Cortex of kidney (tissue), 1 donor: ENCODE measurements around the gene ENPP4.
"Not testable (repeated sequence)": the region's sequence is repeated elsewhere in the genome, so short reads cannot be mapped to it uniquely, and the experiment has no call there.

Experiments used
- DNase-seq: peaks from one replicate; lab custom pipeline; 2025; lab: John Stamatoyannopoulos, UW

The ENPP4 gene

DNA sequence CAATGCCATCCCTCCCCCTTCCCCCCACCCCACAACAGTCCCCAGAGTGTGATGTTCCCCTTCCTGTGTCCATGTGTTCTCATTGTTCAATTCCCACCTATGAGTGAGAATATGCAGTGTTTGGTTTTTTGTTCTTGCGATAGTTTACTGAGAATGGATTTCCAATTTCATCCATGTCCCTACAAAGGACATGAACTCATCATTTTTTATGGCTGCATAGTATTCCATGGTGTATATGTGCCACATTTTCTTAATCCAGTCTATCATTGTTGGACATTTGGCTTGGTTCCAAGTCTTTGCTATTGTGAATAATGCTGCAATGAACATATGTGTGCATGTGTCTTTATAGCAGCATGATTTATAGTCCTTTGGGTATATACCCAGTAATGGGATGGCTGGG is 1.5 kb downstream of the ENPP4 start:
- not testable (repeated sequence) for DNase-seq

DNA sequence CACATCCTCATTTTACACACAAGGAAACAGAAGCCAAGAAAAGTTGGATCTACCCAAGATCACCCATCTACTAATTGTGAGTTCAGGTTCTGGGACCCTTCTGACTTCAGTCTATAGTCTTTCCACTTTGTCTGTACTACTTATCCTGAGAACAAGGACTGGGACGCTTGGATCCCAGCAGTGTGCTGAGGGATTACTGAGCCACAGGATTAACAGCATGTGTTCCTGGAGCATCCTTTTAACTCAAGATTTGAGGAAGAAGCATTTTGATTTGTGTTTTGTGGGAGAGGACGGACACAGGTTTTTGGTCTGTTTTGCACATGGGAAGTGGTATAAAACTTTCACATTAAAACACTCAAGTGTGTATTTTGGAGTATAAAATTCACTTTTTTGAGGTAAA is 4.4 kb downstream of the ENPP4 start:
- DNase-seq: no peak

DNA sequence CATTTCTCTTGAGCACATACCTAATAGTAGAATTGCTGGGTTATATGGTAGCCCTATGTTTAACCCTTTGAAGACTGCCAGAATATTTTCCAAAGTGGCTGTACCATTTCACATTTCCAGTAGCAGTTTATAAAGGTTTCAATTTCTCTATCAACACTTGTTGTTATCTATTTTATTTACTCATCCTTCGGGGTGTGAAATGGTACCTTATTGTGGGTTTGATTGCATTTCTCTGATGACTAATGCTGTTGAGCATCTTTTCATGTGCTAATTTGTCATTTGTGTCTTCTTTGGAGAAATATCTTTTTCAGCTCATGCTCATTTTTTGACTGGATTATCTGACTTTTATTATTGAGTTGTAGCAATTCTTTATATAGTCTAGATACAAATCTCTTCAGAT is 5.4 kb downstream of the ENPP4 start:
- DNase-seq: no peak

DNA sequence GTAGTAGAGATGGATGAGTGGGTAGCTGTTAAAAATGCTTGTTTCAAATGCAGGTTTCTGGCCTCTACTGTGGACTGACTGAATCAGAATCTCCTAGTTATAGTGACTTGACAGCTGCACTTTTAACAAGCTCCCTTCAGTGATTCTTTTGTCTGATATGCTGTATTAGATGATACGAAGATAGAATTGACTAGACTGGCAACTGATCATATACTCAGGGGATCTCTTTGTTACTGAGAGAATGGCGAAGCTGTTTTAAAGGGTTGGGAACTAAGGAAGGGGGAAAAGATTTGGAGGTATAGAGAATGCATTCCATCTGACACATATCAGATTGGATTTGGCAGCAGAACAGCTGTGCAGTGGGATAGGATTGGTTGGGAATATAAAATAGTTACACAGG is 7.0 kb downstream of the ENPP4 start:
- DNase-seq: no peak

DNA sequence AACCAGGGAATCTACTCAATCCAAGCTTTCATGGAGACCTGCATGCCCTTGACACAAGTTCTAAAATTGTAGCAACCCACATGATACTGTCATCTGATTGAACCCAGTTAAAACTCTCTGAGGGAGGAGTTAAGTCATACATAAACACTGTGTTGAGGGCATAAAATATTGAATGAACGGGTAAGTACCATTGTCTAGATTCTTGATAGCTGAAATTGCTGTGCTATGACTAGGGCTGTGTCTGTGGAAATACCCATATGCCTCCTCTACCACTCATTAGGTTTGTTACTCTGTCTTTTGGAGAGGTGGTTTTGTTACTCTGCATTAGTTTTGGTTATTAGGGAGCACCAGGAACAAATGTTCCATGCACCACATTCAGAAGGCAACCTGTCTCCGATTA is 7.6 kb downstream of the ENPP4 start:
- DNase-seq: no peak

DNA sequence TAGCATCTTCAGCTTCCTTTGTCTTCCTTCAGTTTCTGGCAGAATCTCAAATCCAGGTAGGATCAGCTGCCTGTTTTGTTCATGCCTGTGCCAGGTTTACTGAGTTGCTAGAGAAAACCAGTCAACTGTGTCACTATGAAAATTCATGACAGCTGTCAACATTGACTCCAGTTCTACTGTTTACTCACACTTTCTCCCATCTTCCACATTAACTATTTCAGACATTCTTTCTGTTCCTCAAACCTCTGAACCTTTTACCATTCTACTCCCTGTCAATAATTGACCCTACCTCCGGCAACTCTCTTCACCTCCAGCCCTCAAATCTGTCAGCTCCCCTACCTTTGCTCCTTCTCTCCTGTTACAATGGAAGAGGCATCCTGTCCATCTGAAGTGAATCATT is 8.5 kb downstream of the ENPP4 start:
- DNase-seq: no peak

DNA sequence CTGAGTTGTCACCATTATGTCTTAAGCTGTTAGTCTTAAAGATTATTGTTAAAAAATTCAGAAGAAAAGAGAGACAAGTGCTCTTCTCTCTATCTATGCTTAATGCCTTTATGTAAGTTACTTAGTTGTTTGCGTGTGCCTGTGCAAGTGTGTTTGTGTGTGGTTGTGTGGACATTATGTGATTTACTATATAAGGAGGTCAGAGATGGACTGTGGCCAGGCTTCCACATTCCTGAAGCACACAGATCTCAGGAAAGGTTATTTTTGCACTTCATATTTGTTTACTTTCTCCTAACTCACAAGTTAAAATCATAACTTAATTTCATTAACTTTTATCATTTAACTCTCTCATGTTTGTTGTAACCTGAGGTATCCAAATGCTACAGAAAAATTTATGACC is 14.5 kb downstream of the ENPP4 start:
- DNase-seq: no peak

DNA sequence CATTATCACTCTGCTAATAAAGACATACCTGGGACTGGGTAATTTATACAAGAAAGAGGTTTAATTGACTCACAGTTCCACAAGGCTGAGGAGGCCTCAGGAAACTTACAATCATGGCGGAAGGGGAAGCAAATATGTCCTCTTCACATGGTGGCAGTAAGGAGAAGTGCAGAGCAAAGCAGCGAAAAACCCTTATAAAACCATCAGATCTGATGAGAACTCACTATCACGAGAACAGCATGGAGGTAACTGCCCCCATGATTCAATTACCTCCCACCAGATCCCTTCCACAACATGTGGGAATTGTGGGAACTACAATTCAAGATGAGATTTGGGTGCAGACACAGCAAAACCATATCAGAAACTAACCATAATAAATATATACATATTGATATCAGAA is 19.3 kb downstream of the ENPP4 start:
- DNase-seq: not testable (repeated sequence)

DNA sequence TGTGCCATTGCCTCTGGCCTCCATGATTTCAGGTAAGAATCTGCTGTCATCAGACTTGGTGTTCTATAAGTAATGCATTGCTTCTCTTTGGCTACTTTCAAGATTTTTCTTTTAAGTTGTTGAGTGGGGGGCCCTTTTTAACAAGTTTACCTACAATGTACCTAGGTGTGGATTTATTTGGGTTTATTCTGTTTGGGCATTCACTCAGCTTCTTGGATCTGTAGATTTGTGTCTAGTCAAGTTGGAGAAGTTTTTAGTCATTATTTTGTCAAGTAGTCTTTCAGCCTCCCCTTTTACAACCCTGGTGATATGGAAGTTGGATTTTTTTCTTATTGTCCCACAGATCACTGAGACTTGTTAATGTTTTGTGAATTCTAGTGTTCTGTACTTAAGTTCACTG is 26.9 kb downstream of the ENPP4 start:
- DNase-seq: no peak

DNA sequence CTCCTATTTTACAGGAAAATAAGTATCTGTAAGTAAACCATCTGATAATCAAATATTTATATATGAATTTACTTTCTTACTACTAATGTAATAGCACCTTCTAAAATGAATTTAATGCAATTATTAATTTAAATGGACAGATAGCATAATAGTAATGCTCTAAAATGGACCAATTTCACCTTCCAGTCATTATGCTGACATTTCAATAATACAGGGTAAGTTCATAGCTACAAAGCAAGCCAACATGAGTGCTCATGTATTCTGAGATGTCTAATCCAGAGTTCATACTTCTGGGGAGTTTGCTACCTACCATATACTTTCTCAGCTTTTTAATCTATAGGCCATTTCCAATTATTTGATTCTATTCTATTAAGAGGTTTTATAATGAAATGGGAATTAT is 29.4 kb downstream of the ENPP4 start:
- no peak for DNase-seq

DNA sequence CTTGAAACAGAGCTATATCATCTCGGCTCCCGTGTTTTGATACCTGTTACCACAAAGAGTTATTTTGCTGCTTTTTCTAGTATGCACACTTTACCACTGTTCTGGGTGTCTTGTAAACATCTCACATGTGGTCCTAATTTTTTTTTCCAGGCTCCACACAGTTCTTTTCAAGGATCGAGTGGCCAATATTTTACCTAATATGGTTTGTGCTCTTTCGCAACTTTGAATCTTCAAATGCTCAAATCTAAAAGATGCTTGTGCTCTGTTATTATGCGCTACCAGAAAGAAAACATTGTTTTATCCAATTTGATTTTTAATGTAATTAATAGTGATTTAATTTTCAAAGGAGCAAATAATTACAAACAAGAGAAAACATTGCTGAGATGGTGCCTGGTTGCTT is 30.3 kb downstream of the ENPP4 start:
- no peak for DNase-seq

DNA sequence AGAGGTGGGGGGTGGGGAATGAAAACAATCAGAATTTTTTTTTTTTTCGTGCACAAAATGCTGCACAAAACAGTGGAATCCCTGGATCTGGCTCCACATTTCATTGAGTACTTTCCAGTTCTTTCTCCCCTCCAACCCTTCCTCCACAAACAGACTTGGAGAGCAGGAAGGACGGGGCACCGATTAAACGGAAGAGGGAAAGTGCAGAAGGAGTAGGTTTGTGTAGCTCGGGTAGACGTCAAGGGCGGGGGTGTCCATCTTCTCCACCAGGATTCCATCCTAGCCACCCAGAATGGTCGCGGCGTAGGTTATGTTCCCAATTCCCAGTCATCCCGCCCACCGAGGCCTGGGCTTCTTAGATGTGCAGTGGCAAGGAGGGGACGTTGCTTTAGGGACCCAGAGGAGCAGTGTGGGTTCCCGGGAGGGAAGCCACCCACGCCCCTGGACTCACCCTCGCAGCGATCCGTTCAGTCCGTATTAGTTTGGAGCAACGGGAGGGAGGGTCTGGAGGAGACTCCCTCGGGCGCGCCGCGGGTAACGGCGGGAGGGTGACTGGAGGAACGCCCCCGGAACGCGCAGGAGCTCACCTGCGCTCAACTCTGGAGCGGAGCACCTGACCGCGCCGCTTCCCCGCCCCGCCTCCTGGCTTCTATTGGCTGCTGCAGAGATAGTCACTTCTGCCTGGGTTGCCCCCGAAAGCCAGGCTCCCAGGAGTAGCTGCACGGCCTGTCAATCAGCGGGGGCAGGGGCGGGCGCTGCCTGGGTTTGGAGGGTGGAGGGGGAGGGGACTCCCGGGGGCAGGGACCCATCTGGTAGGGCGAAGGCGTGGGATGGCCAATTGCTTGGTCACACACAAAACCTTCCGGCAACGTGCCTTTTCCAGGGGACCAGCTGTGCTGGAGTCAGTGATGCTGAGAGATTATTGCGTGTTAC is 40.8 kb downstream of the ENPP4 start, which contains the start of gene ENPP5:
TSS of gene ENPP5 (minus strand) at position 624 of the 933 bp plus-strand sequence. CDS start 2,718 bp downstream, outside the sequence.
- peak; percentile 32 for DNase-seq

DNA sequence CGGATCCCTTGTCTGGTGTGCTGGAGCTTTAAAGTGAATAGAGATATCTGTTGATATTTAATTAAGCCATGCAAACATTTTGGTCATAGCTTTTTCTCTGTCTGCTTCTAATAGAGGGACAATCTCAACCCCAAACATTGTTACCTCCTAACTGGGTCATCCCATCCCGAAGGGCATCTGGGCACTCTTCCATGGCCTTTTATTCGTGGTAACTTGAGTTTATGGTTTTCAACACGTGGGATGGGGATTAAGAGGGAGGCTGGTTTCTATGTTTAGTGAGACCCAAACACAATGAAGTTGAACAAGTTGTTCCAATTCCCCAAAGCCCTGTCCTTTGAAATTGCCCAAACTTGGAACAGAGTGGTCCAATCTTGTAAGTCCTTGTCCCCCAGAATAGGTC is 42.4 kb downstream of the ENPP4 start:
- no peak for DNase-seq

DNA sequence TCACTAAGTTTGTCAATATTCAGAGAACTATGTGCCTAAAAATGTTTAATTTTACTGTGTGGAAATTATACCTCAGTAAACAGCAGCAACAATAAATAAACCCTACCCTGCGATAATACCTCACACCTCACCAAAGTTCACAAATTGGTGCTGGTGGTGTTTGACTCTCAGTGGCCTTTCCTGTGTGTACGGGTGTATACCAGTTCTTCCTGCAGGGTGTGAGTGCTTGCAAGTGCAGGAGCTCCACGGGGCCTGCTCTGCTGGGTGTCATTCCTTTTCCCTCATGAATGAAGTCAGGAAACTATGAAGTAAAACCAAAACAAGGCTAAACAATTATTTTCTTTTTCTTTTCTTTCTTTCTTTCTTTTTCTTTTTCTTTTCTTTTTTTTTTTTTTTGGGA is 45.1 kb downstream of the ENPP4 start:
- no peak for DNase-seq

DNA sequence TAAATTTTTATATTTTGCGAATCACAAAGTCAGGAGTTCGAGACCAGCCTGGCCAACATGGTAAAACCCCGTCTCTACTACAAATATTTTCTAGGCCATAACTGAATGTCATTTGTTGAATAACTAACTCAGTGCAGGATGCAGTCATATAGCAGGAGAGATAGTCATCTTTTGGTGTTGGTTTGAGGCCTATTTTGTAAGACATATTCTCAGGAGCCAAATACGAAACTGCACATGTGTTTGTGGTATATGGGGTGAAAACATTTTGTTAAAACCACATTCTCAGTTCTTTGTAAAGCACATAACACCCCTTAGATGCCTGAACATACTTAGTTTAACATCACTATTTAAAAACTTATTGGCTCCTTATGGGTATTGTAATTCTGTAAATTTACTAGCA is 45.7 kb downstream of the ENPP4 start:
- no peak for DNase-seq

DNA sequence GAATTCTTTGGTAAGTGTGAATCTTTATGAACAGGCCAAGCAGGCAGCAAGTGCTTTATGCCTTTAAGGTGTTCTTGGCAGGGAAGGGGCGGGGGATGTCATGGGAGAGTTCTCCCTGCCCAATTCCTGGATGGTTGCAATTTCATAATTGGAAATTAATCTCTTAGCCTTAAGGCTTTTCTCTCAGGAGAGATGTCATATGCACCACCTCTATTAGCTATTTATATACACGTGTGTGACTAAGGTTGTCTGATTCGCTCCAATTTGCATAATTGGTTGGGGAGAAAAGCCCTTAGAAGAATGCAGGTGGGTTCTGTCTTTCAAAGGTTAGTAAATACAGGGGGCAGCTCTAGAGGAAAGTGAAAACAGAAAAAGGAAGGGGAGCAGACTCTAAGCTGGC is 46.2 kb downstream of the ENPP4 start:
- no peak for DNase-seq

DNA sequence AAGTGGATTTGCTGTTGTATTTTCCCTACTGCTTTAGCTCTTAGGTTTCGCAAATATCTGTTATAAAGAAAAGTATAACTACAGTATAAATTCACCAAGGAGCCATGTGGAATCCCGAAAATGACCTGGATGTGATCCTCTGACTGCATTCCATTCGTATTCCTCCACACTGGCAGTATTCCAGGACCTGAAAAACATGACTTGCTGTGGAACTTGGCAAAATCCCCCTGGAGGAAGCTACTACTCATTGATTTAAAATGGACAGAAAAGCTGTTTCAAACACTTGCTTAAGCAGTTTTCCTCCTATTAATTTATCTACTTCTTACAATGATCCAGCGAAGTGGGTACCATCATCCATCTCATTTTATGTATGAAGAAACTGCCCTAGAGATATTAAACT is 54.3 kb downstream of the ENPP4 start:
- DNase-seq: no peak

DNA sequence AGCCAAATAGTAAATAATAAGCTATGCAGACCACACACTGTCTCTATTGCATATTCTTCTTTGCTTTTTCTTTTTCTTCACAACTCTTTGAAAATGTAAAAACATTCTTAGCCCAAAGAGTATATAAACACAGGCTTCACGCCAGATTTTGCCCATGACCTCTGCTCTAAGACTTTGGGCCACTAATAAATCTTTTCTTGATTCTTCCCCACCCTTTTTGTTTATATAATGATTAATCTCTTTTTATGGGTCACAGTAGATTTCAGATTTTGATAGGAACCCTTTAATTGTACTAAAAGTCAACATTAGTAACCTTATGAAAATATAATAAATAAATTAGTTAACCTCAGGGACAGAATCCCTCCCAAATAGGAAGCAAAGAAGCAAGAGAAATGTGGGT is 56.8 kb downstream of the ENPP4 start:
- DNase-seq: no peak

DNA sequence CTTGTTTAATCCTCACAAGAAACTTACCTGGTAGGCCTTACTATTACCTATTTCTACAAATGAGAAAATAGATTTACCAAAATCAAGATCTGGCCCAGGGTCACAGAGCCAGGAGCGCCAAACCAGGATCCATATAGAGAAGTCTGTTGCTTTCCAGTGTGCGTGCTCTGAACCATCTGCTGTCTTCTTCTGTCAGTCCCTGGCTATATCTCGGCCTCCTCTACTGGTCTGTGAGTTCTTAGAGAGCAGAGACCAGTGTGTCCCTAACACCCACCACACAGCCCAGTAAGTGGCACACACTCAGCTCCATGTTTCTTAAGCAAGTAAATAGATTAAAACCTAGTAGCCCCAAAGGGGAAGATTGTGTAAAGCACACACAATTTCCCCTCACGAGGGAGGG is 59.9 kb downstream of the ENPP4 start:
- no peak for DNase-seq

DNA sequence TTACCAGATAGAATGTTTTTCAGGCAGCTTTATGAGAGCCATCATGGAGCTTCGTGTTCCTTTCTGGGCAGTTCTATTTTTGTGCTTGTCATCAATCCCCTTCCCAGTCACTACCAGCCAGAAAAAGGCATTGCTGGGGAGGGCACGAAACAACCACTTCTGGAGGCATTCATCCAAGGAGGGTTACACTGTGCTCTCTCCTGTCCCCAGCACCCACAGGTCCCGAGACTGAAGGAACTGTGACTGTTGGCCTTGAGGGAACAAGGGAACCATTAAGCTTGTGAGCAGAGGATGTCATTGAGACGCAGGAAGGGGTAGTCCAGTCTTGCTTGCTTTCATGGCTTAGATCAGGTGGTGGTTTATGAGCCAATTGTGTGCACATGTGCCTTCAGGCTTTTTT is 61.1 kb downstream of the ENPP4 start:
- no peak for DNase-seq

DNA sequence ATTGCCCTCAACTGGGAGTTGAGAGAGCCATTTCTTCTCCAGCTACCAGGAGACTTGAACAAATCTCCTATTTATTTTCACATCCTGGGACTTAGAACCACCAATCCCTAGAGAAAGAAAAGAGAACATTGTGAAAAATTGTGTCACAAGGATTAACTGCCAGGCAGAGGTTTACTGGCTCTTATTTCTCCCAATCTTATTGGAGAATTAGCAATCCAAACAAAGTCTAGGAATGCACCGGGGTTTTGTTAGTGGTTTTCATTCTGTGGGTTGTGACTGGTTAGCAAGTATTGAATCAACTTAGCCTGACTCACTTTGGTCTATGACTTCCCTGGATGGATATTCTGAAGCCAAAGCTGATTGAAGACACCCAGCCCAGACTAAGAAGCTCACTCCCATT is 62.2 kb downstream of the ENPP4 start:
- no peak for DNase-seq
